ENCODE data around the gene RRP7A.
"Not testable (repeated sequence)": the region's sequence is repeated elsewhere in the genome, so short reads cannot be mapped to it uniquely, and the experiment has no call there.

Gene RRP7A

GRCh38 chr22:42519525-42520401, at the start of gene RRP7A:
Gene RRP7A, minus strand, starts transcription at chr22:42519796. Its CDS starts 10 bp downstream, at chr22:42519786.
- no peak for TF ChIP-seq CTCF (IDR thresholded peaks at IDR 0.05; ENCODE audit: borderline replicate concordance, insufficient read depth, low read depth, low read length)
- H3K4me3 ChIP-seq (ENCODE audit: low read depth, low read length) = peak within 1 kb of the TSS; percentile 89

GRCh38 chr22:42567950-42568349, 48.4 kb upstream of the RRP7A start:
- H3K4me3 ChIP-seq (ENCODE audit: low read depth, low read length) = not testable (repeated sequence)

GRCh38 chr22:42565956-42566355, 46.4 kb upstream of the RRP7A start:
- H3K4me3 ChIP-seq (ENCODE audit: low read depth, low read length) = no peak overlapping the region
- no peak for TF ChIP-seq CTCF (IDR thresholded peaks at IDR 0.05; ENCODE audit: borderline replicate concordance, insufficient read depth, low read depth, low read length)

GRCh38 chr22:42564699-42565098, 45.1 kb upstream of the RRP7A start:
- no peak overlapping the region for H3K4me3 ChIP-seq (ENCODE audit: low read depth, low read length)
- TF ChIP-seq CTCF (IDR thresholded peaks at IDR 0.05; ENCODE audit: borderline replicate concordance, insufficient read depth, low read depth, low read length) = no peak

DNA sequence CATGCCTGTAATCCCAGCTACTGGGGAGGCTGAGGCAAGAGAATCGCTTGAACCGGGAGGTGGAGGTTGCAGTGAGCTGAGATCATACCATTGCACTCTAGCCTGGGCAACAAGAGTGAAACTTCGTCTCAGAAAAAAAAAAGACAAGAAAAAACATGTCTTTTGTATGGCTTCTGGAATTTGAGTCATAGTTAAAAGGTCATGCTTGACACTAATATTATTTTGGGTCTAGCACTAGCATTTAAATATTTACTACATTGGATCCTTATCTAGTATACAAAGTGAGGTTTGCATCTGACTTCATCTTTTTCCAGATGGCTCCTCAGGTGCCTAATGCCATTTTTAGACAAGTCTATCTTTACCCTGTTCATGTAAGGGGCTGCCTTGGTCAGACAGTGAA, 44.3 kb upstream of the RRP7A start:
- H3K4me3 ChIP-seq (ENCODE audit: low read depth, low read length) = not testable (repeated sequence)

DNA sequence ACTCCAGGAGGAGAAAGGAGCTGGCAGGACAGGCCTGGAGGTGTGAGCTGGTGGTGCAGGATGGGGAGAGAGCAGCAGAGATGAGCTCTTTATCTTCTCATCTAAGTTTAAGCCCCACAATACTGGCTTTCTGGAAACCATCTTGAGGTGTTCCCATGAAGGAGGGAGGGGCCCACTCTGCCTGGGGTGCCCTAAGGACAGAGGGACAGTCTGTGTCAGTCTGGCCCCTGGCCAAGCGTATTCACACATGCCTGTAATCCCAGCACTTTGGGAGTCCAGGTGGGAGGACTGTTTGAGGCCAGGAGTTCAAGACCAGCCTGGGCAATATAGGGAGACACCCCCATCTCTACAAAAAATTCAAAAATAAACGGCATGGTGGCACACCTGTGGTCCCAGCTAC, 43.1 kb upstream of the RRP7A start:
- TF ChIP-seq CTCF (IDR thresholded peaks at IDR 0.05; ENCODE audit: borderline replicate concordance, insufficient read depth, low read depth, low read length) = no peak
- no peak overlapping the region for H3K4me3 ChIP-seq (ENCODE audit: low read depth, low read length)

DNA sequence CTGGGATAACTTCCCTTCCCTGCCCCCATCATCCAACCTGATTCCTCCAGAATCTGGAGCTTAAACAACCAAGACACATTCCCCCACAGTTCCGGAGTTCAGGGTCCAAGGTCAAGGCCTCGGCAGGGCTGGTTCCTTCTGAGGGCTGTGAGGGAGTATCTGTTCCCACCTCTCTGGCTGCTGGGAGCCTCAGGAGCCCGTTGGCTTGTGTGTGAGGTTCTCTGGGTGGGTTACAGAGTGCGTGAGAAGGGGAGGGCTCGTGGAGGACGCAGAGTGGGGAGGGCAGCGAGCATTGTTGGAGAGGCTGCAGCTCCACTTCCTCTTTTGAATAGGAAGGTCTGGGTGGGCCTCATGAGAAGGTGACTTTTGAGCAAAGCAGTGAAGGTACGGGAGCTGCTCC, 42.7 kb upstream of the RRP7A start:
- TF ChIP-seq CTCF (IDR thresholded peaks at IDR 0.05; ENCODE audit: borderline replicate concordance, insufficient read depth, low read depth, low read length) = no peak
- no peak overlapping the region for H3K4me3 ChIP-seq (ENCODE audit: low read depth, low read length)

GRCh38 chr22:42561856-42562255, 42.3 kb upstream of the RRP7A start:
- no peak for TF ChIP-seq CTCF (IDR thresholded peaks at IDR 0.05; ENCODE audit: borderline replicate concordance, insufficient read depth, low read depth, low read length)
- no peak overlapping the region for H3K4me3 ChIP-seq (ENCODE audit: low read depth, low read length)

All from GM12875 (cell line).